Activated CD4-positive, alpha-beta memory T cell treated with anti-CD3 and anti-CD28 coated beads for 36 hours (primary cell): ENCODE results near the gene PDLIM5. TPM values are rescaled to one million over a fixed set of nuclear protein-coding genes. Genes with fewer than 3 reads are reported as not detected.
"Not testable (repeated sequence)": the region's sequence is repeated elsewhere in the genome, so short reads cannot be mapped to it uniquely, and the experiment has no call there.

Source experiments
- CTCF ChIA-PET: fragments of 350-600 bp; sonication (Branson Sonifier 250); formaldehyde crosslinking; loops from one replicate; lab custom pipeline; 2021; ENCODE audit warnings: antibody characterized with exemption, inconsistent platforms; lab: Charles Lee
- POLR2A ChIA-PET: fragments of 350-600 bp; sonication (Branson Sonifier 250); formaldehyde crosslinking; loops from one replicate; lab custom pipeline; 2021; ENCODE audit warnings: antibody characterized with exemption; lab: Charles Lee
- DNase-seq: peaks from one replicate; pipeline ENCODE4 v3.0.0-alpha.2; 2020
- H3K27ac Mint-ChIP-seq: one replicate; pipeline ENCODE4 v1.8.0; 2021; ENCODE audit warnings: mixed read lengths
- H3K27me3 Mint-ChIP-seq: one replicate; pipeline ENCODE4 v1.8.0; 2021; ENCODE audit warnings: mixed read lengths
- H3K36me3 Mint-ChIP-seq: one replicate; pipeline ENCODE4 v1.8.0; 2021; ENCODE audit warnings: mixed read lengths
- H3K4me1 Mint-ChIP-seq: one replicate; pipeline ENCODE4 v1.8.0; 2021; ENCODE audit warnings: low read depth, mixed read lengths
- H3K4me3 Mint-ChIP-seq: one replicate; pipeline ENCODE4 v1.8.0; 2021; ENCODE audit warnings: mild to moderate bottlenecking, mixed read lengths
- H3K9me3 Mint-ChIP-seq: one replicate; pipeline ENCODE4 v1.8.0; 2021; ENCODE audit warnings: mixed read lengths
- intact Hi-C: fragments of 100-400 bp; cut with micrococcal nuclease; formaldehyde crosslinking; loops from one replicate; pipeline ENCODE4 v1.15.1; 2023
- total RNA-seq, 2 experiments: library from RNA; stranded (reverse); gene quantifications; one replicate each; pipeline ENCODE4 v1.2.3, GENCODE V29; 2021

PDLIM5 gene
- total RNA-seq, 2 experiments from 2014 or later, result 23.8 to 26.3 TPM

GRCh38 chr4:94654714-94655113 lies 203.0 kb downstream of the PDLIM5 start:
- no peak for DNase-seq
- POLR2A ChIA-PET, result no interaction called here
- CTCF ChIA-PET, result no interaction called here
- no peak overlapping the region for H3K4me3 Mint-ChIP-seq
- intact Hi-C loops, result no loop called here
- no peaks in the 10 kb centered on the region for H3K27me3 Mint-ChIP-seq
- peaks cover 11% of the 10 kb centered on the region for H3K36me3 Mint-ChIP-seq
- no peak overlapping the region for H3K27ac Mint-ChIP-seq
- no peaks in the 10 kb centered on the region for H3K9me3 Mint-ChIP-seq
- no peaks in the 10 kb centered on the region for H3K4me1 Mint-ChIP-seq

GRCh38 chr4:94660614-94661013 lies 208.9 kb downstream of the PDLIM5 start:
- Mint-ChIP-seq H3K27ac (no peak overlapping the region), H3K9me3 (no peaks in the 10 kb centered on the region), H3K27me3 (no peaks in the 10 kb centered on the region), H3K36me3 (peaks cover 18% of the 10 kb centered on the region), H3K4me1 (no peaks in the 10 kb centered on the region), H3K4me3 (no peak overlapping the region)
- ChIA-PET CTCF (no interaction called here), POLR2A (no interaction called here)
- DNase-seq, result no peak
- intact Hi-C loops, result no loop called here

- POLR2A ChIA-PET, CTCF ChIA-PET, H3K4me1 Mint-ChIP-seq, H3K4me3 Mint-ChIP-seq, H3K27ac Mint-ChIP-seq, H3K9me3 Mint-ChIP-seq, H3K27me3 Mint-ChIP-seq, intact Hi-C loops, DNase-seq: not testable (repeated sequence)
- H3K36me3 Mint-ChIP-seq, result peaks cover 11% of the 10 kb centered on the region
Observed at GRCh38 chr4:94665021-94665420, 213.3 kb downstream of the PDLIM5 start.

- CTCF ChIA-PET, result no interaction called here
- POLR2A ChIA-PET, result no interaction called here
Observed at GRCh38 chr4:94665500-94666404, 214.0 kb downstream of the PDLIM5 start.

DNA sequence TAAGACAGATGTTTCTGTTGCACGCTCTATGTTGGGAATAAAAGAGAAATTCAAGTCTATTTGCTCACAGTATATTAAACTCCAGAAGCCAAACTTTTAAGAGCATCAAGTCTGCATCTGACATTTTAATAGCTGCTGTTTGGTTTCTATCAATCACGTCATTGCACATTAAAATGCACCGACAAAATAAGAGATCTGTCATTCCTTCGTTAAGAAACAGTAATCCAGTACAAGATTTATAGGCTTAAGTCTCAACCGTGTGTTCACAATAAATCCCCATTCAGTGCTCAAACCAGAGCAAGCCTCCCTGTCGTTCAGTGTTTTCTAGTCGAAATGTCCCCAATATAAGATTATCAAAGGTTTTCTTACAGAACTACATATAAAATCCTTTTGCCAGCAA lies 217.0 kb downstream of the PDLIM5 start:
- no peaks in the 10 kb centered on the region for H3K4me1 Mint-ChIP-seq
- CTCF ChIA-PET, result no interaction called here
- H3K36me3 Mint-ChIP-seq, result peaks cover 3% of the 10 kb centered on the region

More at GRCh38 chr4:94665500-94666404, 214.0 kb downstream of the PDLIM5 start:
- H3K36me3 Mint-ChIP-seq, result peaks cover 8% of the 10 kb centered on the region
- H3K4me3 Mint-ChIP-seq, result no peak overlapping the region
- intact Hi-C loops, result no loop called here
- H3K27me3 Mint-ChIP-seq, result no peaks in the 10 kb centered on the region
- H3K27ac Mint-ChIP-seq, result no peak overlapping the region
- no peak for DNase-seq
- H3K9me3 Mint-ChIP-seq, result no peaks in the 10 kb centered on the region
- no peaks in the 10 kb centered on the region for H3K4me1 Mint-ChIP-seq

DNA sequence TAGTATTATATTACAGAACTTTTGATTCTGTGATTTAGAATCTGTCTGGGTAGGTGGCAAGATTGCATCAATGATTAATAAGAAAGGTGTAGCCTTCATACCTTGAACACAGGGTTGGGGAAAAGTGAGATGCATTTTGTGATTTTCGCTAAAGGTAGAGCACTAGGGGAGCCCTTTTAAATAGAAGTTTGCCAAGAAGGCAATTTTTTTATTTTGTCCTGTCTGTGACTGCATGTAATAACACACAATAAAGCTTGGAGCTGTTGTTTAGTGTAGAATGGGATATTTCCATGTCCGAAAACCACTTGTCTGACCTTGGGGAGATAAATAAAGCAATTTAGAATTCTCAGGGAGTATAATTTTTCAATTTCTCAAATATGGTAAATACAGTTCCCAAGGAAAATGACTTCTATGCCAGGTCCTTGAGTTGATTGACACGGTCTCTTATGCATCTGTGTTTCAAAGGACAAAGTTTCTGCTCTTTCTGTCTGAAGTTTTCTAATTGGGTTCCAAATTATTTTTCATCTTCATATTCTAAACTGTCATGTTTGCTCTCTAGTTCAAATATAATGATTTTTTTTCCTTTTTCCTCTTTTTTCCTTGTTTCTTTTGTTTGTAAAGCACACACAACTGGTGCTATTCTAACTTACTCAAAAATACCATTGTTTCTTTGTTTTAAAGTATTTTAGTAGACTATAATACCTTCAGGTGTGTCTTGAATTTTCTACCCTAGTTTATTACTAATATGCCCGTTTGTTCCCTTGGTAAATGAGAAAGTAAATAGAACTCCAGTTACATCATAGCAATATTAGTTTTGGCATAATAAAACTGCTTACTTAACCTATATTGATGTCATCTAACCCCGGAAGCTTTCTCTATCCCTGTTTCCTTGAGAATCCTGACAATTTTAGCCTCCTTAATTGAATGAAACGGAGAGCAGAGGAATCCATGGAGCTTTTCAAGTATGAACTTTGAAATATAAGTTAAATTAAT lies 218.2 kb downstream of the PDLIM5 start:
- Mint-ChIP-seq H3K4me1 (no peaks in the 10 kb centered on the region), H3K9me3 (no peaks in the 10 kb centered on the region), H3K27me3 (no peaks in the 10 kb centered on the region), H3K36me3 (no peaks in the 10 kb centered on the region), H3K4me3 (no peak overlapping the region), H3K27ac (no peak overlapping the region)
- ChIA-PET CTCF (no interaction called here), POLR2A (no interaction called here)
- DNase-seq, result no peak
- intact Hi-C loops, result no loop called here

More for the DNA sequence above, 217.0 kb downstream of the PDLIM5 start:
- POLR2A ChIA-PET, result no interaction called here
- Mint-ChIP-seq H3K27ac (no peak overlapping the region), H3K27me3 (no peaks in the 10 kb centered on the region), H3K9me3 (no peaks in the 10 kb centered on the region), H3K4me3 (no peak overlapping the region)
- DNase-seq, result no peak
- intact Hi-C loops, result no loop called here

GRCh38 chr4:94671113-94671512 lies 219.4 kb downstream of the PDLIM5 start:
- Mint-ChIP-seq H3K4me3 (no peak overlapping the region), H3K36me3 (no peaks in the 10 kb centered on the region), H3K9me3 (no peaks in the 10 kb centered on the region), H3K27ac (no peak overlapping the region), H3K4me1 (no peaks in the 10 kb centered on the region), H3K27me3 (no peaks in the 10 kb centered on the region)
- no peak for DNase-seq
- CTCF ChIA-PET, result no interaction called here
- intact Hi-C loops, result no loop called here
- POLR2A ChIA-PET, result no interaction called here

GRCh38 chr4:94673961-94674360 lies 222.2 kb downstream of the PDLIM5 start:
- no peaks in the 10 kb centered on the region for H3K4me1 Mint-ChIP-seq
- no peaks in the 10 kb centered on the region for H3K9me3 Mint-ChIP-seq
- H3K36me3 Mint-ChIP-seq, result no peaks in the 10 kb centered on the region
- H3K27me3 Mint-ChIP-seq, result peaks cover 4% of the 10 kb centered on the region
- H3K27ac Mint-ChIP-seq, result no peak overlapping the region
- no peak overlapping the region for H3K4me3 Mint-ChIP-seq
- intact Hi-C loops, result no loop called here
- no peak for DNase-seq
- POLR2A ChIA-PET, result no interaction called here
- CTCF ChIA-PET, result no interaction called here

DNA sequence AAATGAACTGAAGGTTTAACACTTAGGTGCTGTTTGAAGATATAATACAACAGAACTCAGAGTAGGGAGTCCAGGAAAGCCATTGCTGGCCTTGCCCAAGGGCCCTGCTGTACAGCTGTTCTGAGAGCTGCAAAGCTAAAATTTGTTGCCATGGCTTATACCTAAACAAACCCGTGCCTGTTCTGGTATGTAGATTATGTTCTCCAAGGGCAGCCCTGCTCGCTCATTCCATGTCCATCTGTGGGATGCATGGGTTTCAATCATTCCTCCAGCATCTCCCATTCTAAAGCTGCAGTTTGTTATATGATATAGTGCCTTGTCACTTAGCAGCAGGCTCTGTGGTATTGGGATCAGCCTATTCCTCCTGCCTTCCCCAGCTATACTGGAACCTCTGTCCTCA lies 225.2 kb downstream of the PDLIM5 start:
- ChIA-PET CTCF (no interaction called here), POLR2A (no interaction called here)
- intact Hi-C loops, result no loop called here
- H3K36me3 Mint-ChIP-seq, result no peaks in the 10 kb centered on the region
- H3K4me1 Mint-ChIP-seq, result no peaks in the 10 kb centered on the region
- peaks cover 6% of the 10 kb centered on the region for H3K27me3 Mint-ChIP-seq
- H3K4me3 Mint-ChIP-seq, result no peak overlapping the region
- no peak for DNase-seq
- no peak overlapping the region for H3K27ac Mint-ChIP-seq
- H3K9me3 Mint-ChIP-seq, result no peaks in the 10 kb centered on the region

DNA sequence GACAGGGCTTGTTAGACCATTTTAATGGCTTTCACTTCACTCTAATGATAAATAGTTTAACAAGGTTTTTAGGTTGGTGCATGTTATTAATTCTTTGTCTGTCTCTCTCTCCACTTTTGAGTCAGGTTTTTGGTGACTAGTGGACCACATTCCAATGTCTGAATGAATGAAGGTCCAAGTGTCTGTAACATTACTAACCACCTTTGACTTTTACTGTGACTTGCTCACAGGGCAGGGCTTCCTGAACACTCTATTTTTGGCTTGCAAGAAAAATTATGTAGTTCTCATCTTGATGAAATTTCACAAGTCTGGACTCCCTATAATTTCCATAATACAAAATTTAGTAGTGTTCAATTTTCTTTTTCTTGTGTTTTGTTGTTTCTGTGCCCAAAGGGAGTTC lies 227.2 kb downstream of the PDLIM5 start:
- no peak overlapping the region for H3K4me3 Mint-ChIP-seq
- ChIA-PET POLR2A (no interaction called here), CTCF (no interaction called here)
- H3K9me3 Mint-ChIP-seq, result no peaks in the 10 kb centered on the region
- no peak overlapping the region for H3K27ac Mint-ChIP-seq
- no peaks in the 10 kb centered on the region for H3K4me1 Mint-ChIP-seq
- no peaks in the 10 kb centered on the region for H3K36me3 Mint-ChIP-seq
- H3K27me3 Mint-ChIP-seq, result peaks cover 6% of the 10 kb centered on the region
- no peak for DNase-seq
- intact Hi-C loops, result no loop called here

DNA sequence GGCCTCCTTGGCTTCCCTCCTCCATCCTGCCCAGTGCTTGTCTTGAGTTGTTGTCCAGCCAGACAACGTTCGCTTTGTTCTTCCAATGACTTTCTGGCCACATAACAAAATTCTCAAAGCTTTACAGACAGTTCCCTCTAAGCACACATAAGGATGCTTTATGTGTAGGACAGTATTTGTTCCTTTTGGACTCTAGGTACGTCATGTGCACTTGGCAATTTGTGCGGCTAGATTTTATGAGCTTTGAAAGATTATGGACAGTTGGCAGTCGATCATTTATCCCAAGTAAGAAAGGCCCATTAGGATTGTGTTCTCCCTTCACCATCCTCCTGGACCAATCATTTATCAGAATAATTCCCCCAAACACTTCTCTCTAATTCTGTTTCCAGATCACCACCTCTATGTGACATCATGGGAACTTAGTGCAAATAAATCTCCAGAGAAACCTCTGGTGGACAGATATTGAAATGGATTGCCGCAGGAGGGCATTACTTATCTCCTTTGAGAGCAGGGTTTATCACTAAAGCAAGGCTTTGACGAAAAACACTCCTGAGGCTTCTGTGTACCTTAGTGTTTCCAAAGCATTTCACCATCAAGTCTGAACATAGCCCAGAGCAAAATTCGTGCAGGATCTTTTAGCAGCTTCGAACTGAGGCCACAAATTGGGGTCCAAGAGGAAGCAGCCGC lies 228.6 kb downstream of the PDLIM5 start:
- POLR2A ChIA-PET, result no interaction called here
- no peaks in the 10 kb centered on the region for H3K36me3 Mint-ChIP-seq
- CTCF ChIA-PET, result no interaction called here
- no peak overlapping the region for H3K4me3 Mint-ChIP-seq
- no peak overlapping the region for H3K27ac Mint-ChIP-seq
- H3K4me1 Mint-ChIP-seq, result no peaks in the 10 kb centered on the region
- peaks cover 8% of the 10 kb centered on the region for H3K27me3 Mint-ChIP-seq
- no peak for DNase-seq
- H3K9me3 Mint-ChIP-seq, result no peaks in the 10 kb centered on the region
- intact Hi-C loops, result no loop called here

- Mint-ChIP-seq H3K4me3 (no peak overlapping the region), H3K27me3 (peaks cover 3% of the 10 kb centered on the region), H3K36me3 (no peaks in the 10 kb centered on the region), H3K27ac (no peak overlapping the region), H3K9me3 (no peaks in the 10 kb centered on the region), H3K4me1 (no peaks in the 10 kb centered on the region)
- ChIA-PET POLR2A (no interaction called here), CTCF (no interaction called here)
- intact Hi-C loops, result no loop called here
- DNase-seq, result no peak
Observed at GRCh38 chr4:94686086-94686485, 234.3 kb downstream of the PDLIM5 start.
